Measurements from ENCODE around the gene VCL.

Gene VCL

GRCh38 chr10:73979141-73979808, 18.6 kb upstream of the VCL start:
- no peak for TF ChIP-seq CTCF (IDR thresholded peaks at IDR 0.05)
- Histone ChIP-seq H3K4me1 (ENCODE audit: control insufficient read depth in 1 of 2, insufficient read depth in 1 of 2, low read depth in 1 of 2, low read length in 1 of 2) (peaks cover 55 to 60% of the 10 kb centered on the region in 2 experiments), H3K4me3 (ENCODE audit: low read depth in 1 of 2, low read length in 1 of 2) (peak overlapping the region; percentile 46 to 49), H3K27ac (peak overlapping the region; percentile 89), H3K36me3 (no peaks in the 10 kb centered on the region), H3K27me3 (no peaks in the 10 kb centered on the region), H3K9me3 (no peaks in the 10 kb centered on the region)

- H3K4me3 ChIP-seq (ENCODE audit: low read depth in 1 of 2, low read length in 1 of 2), result peak overlapping the region; percentile 46 to 49
- TF ChIP-seq CTCF (IDR thresholded peaks at IDR 0.05), result no peak
- peak overlapping the region; percentile 89 for H3K27ac ChIP-seq
- H3K9me3 ChIP-seq, result no peaks in the 10 kb centered on the region
- no peaks in the 10 kb centered on the region for H3K36me3 ChIP-seq
- H3K4me1 ChIP-seq (ENCODE audit: control insufficient read depth in 1 of 2, insufficient read depth in 1 of 2, low read depth in 1 of 2, low read length in 1 of 2), result peaks cover 61 to 66% of the 10 kb centered on the region in 2 experiments
- no peaks in the 10 kb centered on the region for H3K27me3 ChIP-seq
These were observed 18.0 kb upstream of the VCL start for GRCh38 chr10:73979809-73980433.

- Histone ChIP-seq H3K9me3 (no peaks in the 10 kb centered on the region), H3K36me3 (no peaks in the 10 kb centered on the region), H3K4me3 (ENCODE audit: low read depth in 1 of 2, low read length in 1 of 2) (no peak overlapping the region), H3K27ac (no peak overlapping the region), H3K4me1 (ENCODE audit: control insufficient read depth in 1 of 2, insufficient read depth in 1 of 2, low read depth in 1 of 2, low read length in 1 of 2) (peaks cover 63 to 68% of the 10 kb centered on the region in 2 experiments), H3K27me3 (no peaks in the 10 kb centered on the region)
- TF ChIP-seq CTCF (IDR thresholded peaks at IDR 0.05), result no peak
These were observed 16.1 kb upstream of the VCL start for GRCh38 chr10:73981812-73982211.

GRCh38 chr10:73983096-73984047, 14.5 kb upstream of the VCL start:
- Histone ChIP-seq H3K4me3 (ENCODE audit: low read depth in 1 of 2, low read length in 1 of 2) (peak overlapping the region; percentile 2 to 11), H3K27me3 (no peaks in the 10 kb centered on the region), H3K9me3 (no peaks in the 10 kb centered on the region), H3K4me1 (ENCODE audit: control insufficient read depth in 1 of 2, insufficient read depth in 1 of 2, low read depth in 1 of 2, low read length in 1 of 2) (peaks cover 63 to 66% of the 10 kb centered on the region in 2 experiments), H3K36me3 (no peaks in the 10 kb centered on the region), H3K27ac (peak overlapping the region; percentile 75)
- no peak for TF ChIP-seq CTCF (IDR thresholded peaks at IDR 0.05)

- Histone ChIP-seq H3K4me3 (ENCODE audit: low read depth in 1 of 2, low read length in 1 of 2) (no peak overlapping the region), H3K9me3 (no peaks in the 10 kb centered on the region), H3K27me3 (no peaks in the 10 kb centered on the region), H3K36me3 (no peaks in the 10 kb centered on the region), H3K4me1 (ENCODE audit: control insufficient read depth in 1 of 2, insufficient read depth in 1 of 2, low read depth in 1 of 2, low read length in 1 of 2) (peaks cover 49% of the 10 kb centered on the region in 2 experiments), H3K27ac (no peak overlapping the region)
- no peak for TF ChIP-seq CTCF (IDR thresholded peaks at IDR 0.05)
These were observed 8.2 kb upstream of the VCL start for GRCh38 chr10:73989594-73990150.

Data from neutrophil (primary cell).